Measurements from ENCODE around the gene ASPN.

ASPN gene

DNA sequence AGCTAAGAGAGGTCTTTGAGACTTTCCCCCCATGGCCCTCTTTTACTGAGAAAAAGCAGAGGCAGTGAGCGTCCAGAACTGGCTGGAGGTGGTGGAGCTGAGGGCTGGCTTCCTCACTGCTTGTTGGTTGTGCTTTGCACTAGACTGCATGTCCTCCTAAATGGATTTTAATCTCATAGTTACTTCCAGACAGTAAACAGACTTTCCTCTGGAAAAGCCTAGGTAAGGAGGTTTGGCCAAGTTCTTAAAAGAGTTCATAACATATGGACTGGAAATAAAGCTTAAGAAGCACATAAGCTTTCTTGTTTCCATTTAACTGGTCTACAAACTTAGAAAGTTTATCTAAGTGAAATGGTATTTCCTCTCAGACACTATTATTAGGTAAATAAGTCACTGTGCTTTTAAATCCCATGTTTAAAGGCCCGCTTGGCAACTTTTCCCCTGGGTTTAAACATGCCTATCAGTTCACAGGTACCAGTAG is 2.0 kb downstream of the ASPN start:
- Histone ChIP-seq H3K27ac (no peak overlapping the region), H3K9me3 (ENCODE audit: severe bottlenecking) (no peaks in the 10 kb centered on the region), H3K36me3 (no peaks in the 10 kb centered on the region), H3K4me3 (ENCODE audit: low read depth, low read length) (no peak overlapping the region), H3K27me3 (ENCODE audit: insufficient read depth, low read depth, severe bottlenecking) (no peaks in the 10 kb centered on the region)
- TF ChIP-seq, protein P1, sequence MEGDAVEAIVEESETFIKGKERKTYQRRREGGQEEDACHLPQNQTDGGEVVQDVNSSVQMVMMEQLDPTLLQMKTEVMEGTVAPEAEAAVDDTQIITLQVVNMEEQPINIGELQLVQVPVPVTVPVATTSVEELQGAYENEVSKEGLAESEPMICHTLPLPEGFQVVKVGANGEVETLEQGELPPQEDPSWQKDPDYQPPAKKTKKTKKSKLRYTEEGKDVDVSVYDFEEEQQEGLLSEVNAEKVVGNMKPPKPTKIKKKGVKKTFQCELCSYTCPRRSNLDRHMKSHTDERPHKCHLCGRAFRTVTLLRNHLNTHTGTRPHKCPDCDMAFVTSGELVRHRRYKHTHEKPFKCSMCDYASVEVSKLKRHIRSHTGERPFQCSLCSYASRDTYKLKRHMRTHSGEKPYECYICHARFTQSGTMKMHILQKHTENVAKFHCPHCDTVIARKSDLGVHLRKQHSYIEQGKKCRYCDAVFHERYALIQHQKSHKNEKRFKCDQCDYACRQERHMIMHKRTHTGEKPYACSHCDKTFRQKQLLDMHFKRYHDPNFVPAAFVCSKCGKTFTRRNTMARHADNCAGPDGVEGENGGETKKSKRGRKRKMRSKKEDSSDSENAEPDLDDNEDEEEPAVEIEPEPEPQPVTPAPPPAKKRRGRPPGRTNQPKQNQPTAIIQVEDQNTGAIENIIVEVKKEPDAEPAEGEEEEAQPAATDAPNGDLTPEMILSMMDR (IDR thresholded peaks at IDR 0.05; ENCODE audit: low read depth, low read length), result no peak
- no peak for DNase-seq

DNA sequence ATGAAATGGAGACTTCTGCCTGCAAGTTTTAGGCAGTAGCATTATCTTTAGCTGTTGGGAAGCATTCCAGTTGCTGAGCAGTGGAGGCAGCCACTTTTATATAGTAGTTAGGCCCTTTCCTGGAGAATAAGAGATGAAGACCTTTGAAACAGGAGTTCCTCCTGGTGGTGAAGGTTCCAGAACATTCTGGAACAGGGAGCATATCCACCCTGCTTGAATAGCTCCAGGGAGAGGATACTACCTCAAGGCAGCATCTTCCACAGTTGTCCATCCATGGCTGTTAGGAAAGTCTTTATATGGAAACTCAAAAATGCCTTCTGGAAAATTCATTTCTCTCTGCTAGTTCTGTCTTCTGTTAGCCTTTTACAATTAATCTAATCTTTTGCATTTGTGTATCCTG is 3.0 kb downstream of the ASPN start:
- Histone ChIP-seq H3K4me3 (ENCODE audit: low read depth, low read length) (no peak overlapping the region), H3K36me3 (no peaks in the 10 kb centered on the region), H3K27me3 (ENCODE audit: insufficient read depth, low read depth, severe bottlenecking) (no peaks in the 10 kb centered on the region), H3K27ac (no peak overlapping the region), H3K9me3 (ENCODE audit: severe bottlenecking) (no peaks in the 10 kb centered on the region)
- no peak for DNase-seq
- TF ChIP-seq, protein P1 (IDR thresholded peaks at IDR 0.05; ENCODE audit: low read depth, low read length), result no peak

DNA sequence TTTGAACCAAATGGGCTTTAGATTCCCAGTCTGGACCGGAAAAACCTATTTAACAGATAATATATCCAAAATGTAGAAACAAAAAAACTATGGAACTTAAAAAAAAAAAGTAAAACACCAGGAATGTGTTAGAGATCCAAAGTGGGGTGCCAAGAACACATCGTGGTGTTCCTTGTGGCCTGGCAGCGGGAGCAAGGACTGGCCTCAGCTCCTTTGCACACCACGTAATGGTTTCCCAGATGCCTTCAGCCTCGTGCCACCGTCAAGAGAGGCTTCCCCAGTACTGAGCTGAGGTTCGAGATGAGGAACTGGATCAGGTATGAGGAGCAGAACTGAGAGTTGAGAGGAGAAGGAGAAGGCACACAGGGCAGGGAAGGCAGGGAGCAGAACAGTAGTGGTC is 3.5 kb downstream of the ASPN start:
- TF ChIP-seq, protein P1 (IDR thresholded peaks at IDR 0.05; ENCODE audit: low read depth, low read length), result no peak
- Histone ChIP-seq H3K27me3 (ENCODE audit: insufficient read depth, low read depth, severe bottlenecking) (no peaks in the 10 kb centered on the region), H3K4me3 (ENCODE audit: low read depth, low read length) (no peak overlapping the region), H3K36me3 (no peaks in the 10 kb centered on the region), H3K27ac (no peak overlapping the region), H3K9me3 (ENCODE audit: severe bottlenecking) (no peaks in the 10 kb centered on the region)
- DNase-seq, result no peak

DNA sequence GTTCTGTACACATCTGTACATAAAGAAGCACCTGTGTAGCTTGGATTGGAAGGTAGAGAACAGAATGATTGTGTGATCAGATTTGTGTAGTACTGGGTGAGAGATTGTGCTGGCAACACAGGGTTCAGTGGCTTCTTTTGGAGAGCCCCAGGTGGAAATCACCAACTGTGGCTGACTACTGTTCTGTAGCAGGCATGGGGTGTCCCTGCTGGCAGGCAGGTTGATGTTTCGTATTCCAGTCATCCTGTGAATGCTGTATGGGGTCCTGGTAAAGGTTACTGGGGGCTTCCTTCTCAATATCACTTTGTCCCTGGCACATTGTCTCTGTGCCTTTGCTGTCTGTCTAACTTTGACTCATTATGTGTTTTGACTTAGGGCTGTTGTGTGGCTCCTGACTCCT is 5.3 kb downstream of the ASPN start:
- Histone ChIP-seq H3K4me3 (ENCODE audit: low read depth, low read length) (no peak overlapping the region), H3K27me3 (ENCODE audit: insufficient read depth, low read depth, severe bottlenecking) (no peaks in the 10 kb centered on the region), H3K9me3 (ENCODE audit: severe bottlenecking) (no peaks in the 10 kb centered on the region), H3K36me3 (no peaks in the 10 kb centered on the region), H3K27ac (no peak overlapping the region)
- TF ChIP-seq, protein P1 (IDR thresholded peaks at IDR 0.05; ENCODE audit: low read depth, low read length), result no peak
- DNase-seq, result no peak

DNA sequence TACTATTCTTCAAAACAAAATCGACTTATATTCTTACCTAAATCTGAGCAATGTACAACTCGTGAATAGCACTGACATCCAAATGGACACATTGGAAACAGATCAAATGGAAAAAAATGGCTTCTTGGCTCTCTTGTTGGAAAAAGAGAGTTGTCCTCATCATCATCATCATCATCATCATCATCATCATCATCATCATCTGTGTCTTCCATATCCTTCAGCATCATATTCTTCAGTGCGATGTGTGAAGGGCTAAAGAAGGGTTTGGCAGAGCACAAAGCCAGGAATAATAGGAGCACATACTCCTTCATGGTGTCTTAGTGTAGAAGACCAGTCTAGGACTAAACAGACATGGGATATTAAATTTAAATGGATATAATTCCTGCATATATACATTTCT is 7.7 kb downstream of the ASPN start:
- Histone ChIP-seq H3K27me3 (ENCODE audit: insufficient read depth, low read depth, severe bottlenecking) (no peaks in the 10 kb centered on the region), H3K9me3 (ENCODE audit: severe bottlenecking) (no peaks in the 10 kb centered on the region), H3K4me3 (ENCODE audit: low read depth, low read length) (no peak overlapping the region), H3K36me3 (no peaks in the 10 kb centered on the region), H3K27ac (no peak overlapping the region)
- no peak for DNase-seq
- TF ChIP-seq, protein P1 (IDR thresholded peaks at IDR 0.05; ENCODE audit: low read depth, low read length), result no peak

DNA sequence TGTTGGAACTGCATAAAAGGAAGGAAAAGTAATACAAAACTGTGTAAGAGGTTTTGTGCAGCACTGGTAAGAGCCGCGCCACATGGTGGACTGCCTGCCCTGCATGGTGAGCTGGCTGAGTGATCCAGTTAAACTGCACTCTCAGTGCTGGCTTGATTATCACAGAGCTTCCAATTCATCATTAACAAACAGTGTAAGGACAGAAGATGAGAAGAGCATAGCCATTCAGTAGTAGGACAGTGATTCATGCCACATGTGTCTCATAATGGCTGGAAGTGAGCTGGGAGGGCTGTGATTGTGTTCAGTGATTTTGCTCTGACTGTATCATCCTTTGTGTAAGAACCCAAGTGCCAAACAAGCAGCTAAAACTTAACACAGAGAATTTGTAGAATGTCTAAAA is 14.1 kb downstream of the ASPN start:
- no peak overlapping the region for H3K27ac ChIP-seq

More for the DNA sequence above, 14.1 kb downstream of the ASPN start:
- TF ChIP-seq, protein P1 (IDR thresholded peaks at IDR 0.05; ENCODE audit: low read depth, low read length), result no peak
- H3K27me3 ChIP-seq (ENCODE audit: insufficient read depth, low read depth, severe bottlenecking), result no peaks in the 10 kb centered on the region
- H3K9me3 ChIP-seq (ENCODE audit: severe bottlenecking), result no peaks in the 10 kb centered on the region
- no peak overlapping the region for H3K4me3 ChIP-seq (ENCODE audit: low read depth, low read length)
- no peak for DNase-seq
- H3K36me3 ChIP-seq, result no peaks in the 10 kb centered on the region
